ENCODE results near the gene RFT1.

The RFT1 gene

DNA sequence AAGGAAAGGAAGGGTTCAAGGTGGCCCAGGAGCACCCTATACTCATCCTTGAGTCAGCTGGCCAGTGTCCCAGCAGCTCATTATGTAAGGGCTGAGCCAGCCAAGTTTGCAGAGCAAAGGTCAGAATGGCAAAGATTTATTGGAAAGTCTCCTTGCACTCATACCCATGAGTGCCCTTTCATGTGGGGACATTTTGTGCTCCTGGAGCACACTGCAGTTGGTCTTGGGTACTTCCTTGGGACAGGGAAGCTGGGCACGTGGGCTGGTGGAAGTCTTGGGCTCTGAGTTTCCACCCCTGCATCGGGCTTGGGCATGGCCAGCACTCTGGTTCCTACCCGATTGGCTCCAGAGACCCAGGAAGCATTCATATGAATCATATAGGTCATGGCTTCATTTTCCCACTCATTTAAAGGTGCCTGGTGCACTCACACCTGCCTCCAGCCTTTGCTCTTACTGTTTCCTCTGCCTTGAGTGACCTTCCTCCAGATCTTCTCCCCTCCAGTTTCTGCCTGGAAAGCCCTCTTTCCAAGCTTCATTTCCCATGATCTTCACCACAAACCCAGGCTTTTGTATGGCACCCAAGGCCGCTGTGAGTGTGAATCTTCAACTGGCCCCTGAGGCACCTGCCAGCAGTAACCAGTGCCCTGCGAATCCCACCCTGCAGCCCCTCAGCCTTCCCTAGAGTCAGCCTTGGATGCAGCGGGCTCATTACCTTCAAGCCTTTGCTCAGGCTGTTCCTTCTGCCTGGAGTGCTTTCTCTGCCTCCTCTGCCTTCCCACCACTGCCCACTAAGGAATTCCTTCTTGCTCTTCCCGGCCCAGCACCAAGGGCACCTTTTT is 20.2 kb upstream of the RFT1 start:
- peak; percentile 50 to 71 (median 58) for DNase-seq

DNA sequence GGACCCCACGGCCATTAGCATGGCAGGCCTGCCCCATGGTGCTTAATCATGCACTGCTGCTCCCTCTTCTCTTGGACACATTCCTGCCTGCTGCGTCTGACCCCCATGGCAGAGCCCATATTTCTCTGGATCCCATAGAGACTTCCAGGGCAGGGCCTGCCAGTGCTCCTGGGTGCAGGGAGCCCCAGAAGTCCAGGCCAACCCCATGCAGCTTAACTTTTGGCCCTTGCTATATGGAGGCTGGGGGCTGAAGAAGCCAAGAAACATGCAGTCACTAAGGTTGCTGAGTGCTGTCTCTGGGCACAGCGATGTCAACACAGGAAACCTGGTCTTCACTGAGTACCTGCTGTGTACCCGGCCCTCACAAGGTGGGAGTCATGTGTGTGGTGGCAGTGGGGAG is 19.5 kb upstream of the RFT1 start:
- no peak for DNase-seq

DNA sequence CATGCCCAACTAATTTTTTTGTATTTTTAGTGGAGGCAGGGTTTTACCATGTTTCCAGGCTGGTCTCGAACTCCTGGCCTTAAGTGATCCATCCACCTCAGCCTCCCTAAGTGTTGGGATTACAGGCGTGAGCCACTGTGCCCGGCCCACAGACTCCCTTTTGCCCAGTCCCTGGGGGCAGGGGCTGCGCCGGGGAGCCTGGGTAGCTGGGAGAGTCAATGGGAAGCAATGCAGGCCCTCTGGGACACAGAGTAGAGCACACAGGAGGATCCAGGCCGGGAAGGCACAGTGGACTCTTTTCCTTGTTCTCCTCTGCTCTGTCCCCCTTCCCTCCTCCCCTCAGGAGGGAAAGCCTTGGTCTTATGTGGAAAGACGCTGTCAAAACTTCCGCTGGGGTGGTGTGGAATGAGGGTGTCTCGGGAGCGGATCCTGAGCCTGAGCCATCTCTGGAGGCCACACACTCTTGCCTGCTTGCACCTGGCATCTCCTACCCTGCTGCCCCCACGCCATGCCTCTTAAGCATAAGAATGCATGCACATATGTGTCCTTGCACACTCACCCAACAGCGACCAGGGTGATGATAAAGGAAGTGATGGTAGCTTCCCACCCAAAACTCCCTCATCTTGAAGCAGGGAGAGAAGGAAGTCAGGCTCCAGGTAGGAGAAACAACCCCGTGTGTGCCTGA is 18.9 kb upstream of the RFT1 start:
- no peak for DNase-seq

DNA sequence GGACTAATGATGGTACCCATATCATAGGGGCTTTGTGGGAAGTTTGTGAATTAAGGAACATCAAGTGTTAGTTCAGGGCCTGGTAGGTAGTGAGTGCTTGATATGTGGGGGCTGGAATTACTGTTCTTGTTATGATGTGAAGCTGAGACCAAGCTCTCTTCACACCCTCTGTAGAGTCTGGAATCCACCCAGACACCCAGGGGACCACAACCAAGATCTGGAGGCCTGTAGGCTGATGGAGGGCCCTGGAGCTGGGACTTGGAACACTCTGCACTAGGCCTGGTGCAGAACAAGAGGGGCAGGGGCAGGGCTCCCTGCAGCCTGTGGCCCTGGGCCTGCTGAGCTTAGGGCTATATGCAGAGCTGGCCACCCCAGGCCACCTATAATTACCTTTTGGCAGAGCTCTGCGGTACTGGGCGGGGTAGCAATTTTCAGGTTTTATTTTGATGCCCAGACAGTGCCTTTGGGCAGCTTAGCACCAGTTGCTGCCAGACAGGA is 17.7 kb upstream of the RFT1 start:
- DNase-seq: no peak

DNA sequence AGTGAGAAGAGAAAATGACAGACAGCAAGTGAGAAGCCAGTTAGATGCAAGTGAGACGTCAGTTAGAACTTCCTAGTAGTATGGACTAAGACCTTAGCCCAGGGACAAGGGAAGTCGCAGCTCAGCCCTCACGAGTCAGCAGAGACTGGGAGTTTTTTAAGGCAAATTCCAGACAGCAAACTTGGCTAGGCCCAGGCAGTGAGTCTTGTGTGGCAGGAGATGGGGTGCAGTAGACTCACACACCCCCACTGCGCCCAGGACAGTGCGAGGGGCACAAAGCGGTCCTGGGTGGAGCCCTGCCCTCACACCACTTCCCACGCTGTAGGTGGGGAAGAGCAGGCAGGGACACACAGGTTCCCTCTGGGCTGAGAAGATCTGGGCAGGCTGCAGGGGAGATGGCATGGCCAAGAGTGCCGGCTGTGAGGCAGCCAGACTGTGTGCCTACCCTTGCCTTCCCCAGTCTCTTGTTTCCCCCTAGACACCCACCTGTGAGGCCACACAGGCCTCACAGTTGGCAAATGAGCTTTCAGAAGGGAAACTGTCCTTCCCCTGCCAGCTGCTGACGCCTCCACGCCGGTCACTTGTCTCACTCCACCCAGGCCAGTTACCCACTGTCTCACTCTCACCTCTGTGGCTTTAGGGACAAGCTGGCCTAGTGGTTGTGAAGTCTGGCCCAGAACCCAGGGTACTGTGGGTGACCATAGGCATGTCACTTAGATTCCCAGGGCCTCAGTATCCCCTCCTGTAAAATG is 17.1 kb upstream of the RFT1 start:
- peak; percentile 76 to 92 (median 89) for DNase-seq

DNA sequence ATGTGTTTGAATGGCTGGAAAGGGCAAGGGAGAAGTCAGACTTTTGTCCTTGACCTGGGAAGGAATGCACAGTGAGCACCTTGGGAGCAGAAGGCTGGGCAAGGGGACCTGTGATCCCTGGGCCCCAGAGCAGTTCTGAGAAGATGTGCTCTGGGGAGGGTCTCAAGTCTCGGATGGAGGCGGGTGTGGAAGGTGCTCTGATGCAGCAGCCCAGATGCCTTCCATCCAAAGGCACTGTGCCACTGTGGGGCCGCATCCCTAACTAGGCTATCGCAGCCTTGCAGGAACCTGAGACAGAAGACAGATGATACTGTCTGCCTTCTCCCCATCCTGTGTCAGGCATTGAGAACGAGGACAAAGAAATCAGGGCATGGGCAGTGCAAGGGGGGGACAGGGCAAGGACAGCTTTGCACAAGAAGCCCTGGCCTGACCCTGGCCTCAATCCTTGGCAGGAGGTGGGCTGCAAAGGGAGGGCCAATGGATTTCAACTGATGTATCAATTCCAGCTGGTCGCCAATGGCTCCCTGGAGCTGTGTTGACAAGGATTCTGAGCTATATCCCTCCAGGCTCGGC is 16.2 kb upstream of the RFT1 start:
- no peak for DNase-seq

DNA sequence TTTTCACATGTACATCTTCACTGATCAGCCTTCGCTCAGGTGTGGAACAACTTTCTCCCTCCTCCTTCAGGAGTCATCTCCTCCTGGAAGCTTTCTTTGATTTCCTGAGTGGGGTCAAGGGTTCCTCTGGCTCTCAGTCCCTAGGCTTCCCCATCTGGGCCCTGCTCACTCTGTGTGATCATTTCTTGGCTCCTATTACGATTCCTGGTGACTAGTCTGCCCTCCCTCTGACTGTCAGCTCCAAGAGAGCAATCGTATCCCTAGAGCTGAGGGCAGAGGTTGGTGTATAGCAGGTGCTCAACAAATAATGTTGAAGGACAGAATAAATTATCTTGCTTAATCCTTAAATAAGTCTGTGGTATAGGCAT is 15.5 kb upstream of the RFT1 start:
- DNase-seq: no peak

DNA sequence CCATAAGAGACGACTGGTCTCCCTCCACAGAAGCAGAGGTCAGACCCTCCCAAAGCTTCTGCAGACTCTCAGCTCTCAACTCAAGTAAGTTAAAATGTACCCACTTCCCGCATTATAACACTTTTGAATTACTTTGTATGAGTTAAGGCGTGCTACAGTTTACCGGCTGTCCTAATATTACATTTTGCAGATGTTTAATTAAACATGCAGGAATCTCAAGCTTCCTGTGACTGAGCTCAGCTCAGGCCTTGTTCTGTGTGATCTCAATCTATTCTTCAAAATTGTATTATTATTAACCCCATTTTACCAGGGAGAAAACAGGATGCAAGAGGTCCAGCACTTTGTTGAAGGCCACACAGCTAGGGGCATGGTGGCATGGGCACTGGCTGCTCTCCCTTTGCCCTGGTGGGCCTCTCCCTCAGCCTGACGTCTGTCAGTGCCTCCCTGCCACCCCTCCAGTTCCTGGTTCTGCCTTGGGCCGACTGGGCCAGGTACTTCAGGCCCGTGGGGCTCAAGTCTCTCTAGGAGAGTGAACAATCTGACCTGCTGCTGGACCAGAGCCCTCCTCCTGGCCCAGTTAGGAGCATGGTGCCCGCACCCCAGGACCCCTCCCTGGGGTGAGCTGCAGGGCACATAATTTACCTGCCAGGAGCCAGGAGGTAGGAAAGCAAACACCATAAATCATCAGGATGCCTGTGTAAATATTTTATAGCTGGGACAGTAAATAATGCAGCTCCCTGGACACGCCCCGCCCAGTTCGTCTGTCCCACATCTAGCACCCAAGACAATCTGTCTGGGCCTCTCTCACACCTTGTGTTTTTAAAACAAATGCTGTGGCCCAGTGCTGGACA is 14.9 kb upstream of the RFT1 start:
- no peak for DNase-seq

DNA sequence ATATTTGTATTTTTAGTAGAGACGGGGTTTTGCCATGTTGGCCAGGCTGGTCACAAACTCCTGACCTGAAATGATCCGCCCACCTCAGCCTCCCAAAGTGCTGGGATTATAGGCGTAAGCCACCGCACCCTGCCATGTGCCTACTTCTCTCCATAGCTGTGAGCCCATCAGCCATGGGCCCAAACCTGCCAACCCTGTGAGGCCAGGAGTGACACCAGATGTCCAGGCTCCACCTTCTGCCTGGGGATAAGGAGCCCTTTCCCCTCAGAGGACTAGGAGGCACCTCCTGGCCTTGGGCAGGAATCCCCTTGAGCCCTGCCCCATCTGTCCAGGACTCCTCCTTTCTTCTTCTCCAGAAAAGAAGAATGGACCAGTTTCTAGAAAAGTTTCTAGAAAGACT is 14.2 kb upstream of the RFT1 start:
- no peak for DNase-seq

DNA sequence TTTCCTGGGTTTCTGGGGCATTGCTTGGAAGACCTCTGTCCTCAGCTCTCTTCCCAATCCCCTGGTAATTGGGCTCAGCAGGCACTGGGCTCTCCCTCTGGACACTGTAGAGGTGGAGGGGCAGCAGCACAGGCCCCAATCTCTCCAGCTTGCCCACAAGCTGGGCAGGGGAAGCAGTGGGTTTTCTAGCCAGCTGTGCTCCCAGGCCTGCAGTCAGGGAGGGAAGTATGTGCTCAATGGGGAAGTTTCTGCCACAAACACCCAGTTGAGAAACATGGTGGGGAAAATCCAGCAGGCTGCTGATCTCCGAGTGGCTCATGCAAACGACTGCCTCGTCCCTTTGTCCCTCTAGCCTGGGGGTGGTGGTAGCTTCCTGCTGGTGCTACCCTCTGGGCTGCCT is 12.8 kb upstream of the RFT1 start:
- peak; percentile 86 to 94 (median 92) for DNase-seq

DNA sequence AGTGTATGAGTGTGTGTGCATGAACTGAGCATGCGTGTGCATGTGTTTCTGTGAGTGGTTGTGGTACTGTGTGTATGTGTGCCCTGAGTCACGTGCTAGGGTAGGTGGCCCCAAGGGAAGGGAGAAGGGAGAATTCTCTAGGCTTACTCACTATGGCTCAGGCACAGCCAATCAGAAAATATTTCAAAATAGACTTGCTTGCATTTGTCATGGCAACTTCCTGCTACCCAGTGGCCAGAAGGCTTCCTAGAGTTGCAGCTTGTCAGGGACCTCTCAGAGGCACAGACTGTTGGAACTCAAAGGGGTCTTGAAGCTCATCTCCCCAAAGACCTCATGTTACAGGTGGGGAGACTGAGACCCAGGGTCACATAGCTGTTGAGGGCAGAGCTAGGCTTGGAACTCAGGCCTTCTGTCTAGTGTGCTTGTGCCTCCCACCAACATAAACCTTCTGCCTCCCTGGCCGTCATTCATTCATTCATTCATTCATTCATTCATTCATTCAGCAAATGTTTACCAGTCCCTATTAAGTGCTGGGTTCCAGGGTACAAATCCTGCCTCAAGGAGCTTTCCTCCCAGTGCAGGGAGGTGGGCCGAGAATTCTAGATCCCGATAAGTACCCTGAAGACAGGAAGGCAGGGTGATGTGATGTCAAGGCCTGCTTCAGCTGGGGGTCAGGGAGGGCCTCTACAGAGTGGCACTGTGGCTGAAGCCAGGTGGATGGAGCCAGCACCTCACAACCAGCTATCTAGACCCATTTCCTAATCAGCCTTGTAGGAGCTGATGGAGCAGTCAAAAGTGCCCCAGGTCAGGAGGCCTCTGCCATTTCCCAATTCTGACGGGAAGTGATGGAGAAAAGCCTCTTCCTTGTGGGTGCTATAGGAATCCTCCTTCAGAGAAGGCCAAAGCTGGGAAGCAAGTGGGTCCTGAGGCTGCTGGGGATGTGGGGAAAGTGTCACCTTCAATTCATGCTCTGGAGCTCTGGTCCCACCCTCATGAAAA is 10.9 kb upstream of the RFT1 start:
- DNase-seq: peak; percentile 70 to 89 (median 84)

DNA sequence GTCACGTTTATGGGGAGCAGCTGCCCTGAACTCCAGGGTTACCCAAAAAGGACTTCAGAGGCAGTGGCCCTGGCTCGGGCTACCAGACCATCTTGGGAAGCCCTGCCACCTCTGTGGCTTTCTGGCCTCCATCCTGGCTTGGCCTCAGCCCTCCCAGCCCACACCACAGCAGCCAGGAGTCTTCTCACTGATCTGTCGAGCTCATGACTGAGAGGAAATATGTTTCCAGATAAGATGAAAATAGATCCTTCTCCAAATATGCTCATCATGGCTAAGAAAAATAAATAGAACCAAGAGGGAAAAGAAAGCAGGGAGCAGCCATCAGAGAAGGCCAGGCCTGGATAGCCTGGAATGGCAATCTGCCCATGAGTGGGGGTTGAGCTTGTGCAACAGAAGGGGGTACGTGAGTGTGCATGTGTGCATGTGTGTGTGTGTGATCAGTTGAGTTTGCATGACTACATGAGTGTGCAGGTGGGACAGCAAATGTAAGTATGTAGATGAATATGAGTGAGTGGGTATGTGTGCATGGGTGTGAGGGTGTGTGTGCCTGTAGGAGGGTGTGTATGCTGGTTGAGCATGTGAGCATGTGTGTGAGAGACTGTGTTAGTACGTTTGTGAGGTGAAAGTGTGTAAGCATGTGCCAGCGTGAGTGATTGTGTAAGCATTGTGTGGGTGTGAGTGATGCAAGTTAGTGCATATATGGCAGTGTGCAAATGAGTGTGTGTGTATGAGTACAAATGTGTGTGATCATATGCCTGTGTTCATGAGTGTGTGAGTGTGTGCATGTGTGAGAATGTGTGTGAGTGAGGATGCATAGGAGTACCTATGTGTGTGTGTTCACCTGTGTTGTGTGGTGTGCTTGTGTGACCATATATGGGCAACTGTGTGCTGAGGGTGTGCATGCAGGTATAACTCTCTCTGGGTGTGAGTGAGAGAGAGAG is 9.9 kb upstream of the RFT1 start:
- no peak for DNase-seq

DNA sequence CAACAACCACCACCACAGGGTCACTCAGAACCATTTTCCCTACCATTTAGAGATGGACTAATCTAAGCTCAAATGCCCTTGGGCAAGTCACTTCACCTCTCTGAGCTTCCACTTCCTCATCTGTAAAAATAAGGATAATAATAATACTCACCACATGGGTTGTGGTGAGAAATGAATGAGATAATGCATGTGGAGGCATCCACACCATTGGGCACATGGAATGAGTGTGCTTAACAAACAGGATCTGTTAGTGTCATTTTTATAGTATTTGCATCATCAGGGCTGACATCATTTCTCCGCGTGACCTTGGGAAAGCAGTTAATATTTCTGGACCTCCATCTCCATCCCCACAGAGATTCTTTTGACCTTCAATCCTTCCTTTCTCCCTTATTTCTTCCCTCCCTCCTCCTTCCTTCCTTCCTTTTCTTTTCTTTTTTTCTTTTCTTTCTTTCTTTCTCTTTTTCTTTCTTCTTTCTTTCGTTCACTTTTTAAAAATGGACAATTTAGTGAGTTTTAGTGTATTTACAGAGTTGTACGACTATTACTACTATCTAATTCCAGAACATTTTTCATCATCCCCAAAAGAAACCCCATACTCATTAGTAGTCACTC is 7.7 kb upstream of the RFT1 start:
- peak; percentile 70 to 89 (median 74) for DNase-seq

DNA sequence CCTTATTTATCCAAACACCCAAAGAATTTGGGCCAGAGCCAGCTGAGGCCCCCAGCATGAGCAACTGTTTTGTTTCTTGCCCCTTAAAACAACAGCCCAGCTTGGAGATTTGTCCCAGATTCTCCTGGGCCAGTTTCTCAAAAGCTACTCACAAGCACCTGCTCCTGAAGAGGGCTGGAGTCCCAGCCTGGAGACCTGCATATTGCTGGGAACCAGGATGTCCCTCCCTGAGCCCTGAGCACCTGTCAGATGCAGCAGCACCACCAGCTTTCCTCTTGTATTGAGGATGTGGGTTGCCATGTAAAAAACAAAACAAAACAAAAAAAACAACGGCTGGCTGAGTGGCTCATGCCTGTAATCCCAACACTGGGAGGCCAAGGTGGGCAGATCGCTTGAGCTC is 7.0 kb upstream of the RFT1 start:
- DNase-seq: no peak

DNA sequence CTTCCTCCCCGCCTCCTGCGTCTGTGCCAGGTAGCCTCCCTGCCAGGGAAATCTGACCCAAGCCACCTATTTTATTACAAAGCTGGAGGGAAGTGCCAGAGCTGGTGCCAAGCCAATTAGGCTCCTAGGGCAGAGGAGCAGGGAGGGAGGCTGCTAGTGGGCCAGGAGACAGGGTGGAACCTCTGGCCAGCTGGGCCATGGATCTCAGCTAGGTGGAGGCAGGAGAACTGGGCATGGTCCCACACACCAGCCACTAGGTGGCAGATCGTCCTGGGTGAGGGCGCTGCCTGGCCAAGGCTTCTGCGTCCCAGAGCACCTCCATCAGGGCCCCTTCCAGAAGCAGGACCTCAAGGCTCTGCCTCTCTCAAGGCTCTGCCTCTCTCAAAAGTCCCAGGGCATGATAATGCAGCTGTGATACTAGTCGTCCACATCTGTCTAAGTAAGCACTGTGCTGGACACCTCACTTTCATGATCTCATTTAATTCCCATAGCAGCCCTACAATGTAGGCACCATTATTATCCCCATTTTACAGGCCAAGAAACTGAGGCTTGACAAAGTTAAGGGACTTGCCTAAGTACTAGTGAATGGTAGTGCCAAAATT is 4.5 kb upstream of the RFT1 start:
- DNase-seq: peak; percentile 81 to 91 (median 86)

DNA sequence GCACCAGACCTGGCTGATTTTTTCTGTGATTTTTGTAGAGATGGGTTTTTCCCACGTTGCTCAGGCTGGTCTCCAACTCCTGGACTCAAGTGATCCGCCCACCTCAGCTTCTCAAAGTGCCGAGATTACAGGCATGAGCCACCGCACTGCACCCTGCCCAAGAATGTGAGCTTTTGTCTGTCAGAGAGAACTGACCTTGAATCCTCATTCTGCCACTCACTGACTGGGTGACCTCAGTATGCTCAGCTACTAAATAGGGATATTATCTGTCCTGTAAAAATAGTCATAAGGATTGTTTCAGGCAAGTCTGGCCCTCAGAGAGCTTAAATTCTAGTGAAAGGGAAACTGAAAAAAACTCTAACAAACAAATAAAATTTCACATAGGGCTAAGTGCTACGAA is 2.1 kb upstream of the RFT1 start:
- DNase-seq: no peak

DNA sequence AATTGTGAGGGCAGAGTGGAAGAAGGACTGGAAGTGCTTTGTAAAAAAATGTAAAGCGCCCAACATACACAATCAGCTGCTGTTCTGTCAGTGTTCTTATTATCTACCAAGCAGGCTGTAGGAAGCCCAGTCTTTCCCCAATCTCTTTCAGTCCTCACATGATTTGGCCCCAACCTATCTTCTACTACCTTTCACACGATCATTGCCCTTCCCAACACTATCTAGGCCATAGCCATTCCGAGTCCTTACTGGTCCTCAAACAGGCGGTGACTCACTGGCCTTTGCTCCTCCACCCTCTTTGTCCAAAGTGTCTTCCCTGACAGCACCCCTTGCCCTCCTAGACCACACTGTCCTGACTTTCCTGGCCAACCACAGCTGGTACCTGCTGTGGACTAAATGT is 861 bp upstream of the RFT1 start:
- DNase-seq: no peak

DNA sequence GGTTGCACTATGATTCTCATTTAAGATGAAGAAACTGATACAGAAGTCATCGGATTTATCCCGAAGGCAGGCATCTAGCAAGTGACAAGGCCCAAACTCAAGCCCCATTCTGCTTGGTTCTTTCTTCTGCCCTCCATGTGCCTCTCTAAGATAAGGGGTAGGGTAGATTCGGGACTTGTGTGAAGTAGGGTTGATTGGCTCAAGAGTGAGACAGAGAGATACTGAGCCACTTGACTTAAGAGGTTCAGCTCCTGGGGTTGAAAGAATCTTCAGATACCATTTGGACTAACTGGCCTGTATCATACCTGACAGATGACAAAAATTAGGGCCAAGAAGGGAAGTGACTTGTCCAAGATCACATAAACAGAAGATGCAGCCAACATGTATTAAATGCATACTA is 891 bp downstream of the RFT1 start:
- DNase-seq: no peak

DNA sequence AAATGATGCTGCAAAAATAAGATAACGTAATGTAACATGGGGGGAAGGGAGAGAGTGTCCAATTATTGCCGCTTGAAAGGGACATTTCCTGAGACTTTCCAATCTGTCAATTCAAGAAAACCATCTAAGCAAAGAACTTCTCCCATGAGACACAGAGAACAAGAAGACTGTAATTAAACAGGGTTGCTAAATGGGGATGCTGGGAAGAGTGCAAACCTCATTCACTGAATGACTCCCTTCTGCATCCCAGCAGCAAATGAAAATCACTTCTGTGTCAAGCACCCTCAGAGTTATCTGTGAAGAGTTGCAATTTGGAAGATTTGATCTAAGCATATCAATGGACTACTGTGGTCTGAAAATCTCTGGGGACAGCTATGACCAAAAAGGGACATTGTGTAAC is 3.6 kb downstream of the RFT1 start:
- DNase-seq: no peak
